ENCODE results near the gene ATF7.

GRCh38 chr12:53652366-53652765 lies 26.2 kb upstream of the ATF7 start:
- TF ChIP-seq, protein P1, sequence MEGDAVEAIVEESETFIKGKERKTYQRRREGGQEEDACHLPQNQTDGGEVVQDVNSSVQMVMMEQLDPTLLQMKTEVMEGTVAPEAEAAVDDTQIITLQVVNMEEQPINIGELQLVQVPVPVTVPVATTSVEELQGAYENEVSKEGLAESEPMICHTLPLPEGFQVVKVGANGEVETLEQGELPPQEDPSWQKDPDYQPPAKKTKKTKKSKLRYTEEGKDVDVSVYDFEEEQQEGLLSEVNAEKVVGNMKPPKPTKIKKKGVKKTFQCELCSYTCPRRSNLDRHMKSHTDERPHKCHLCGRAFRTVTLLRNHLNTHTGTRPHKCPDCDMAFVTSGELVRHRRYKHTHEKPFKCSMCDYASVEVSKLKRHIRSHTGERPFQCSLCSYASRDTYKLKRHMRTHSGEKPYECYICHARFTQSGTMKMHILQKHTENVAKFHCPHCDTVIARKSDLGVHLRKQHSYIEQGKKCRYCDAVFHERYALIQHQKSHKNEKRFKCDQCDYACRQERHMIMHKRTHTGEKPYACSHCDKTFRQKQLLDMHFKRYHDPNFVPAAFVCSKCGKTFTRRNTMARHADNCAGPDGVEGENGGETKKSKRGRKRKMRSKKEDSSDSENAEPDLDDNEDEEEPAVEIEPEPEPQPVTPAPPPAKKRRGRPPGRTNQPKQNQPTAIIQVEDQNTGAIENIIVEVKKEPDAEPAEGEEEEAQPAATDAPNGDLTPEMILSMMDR (IDR thresholded peaks at IDR 0.05) = no peak
- no peak for TF ChIP-seq EZH2 (IDR thresholded peaks at IDR 0.05; ENCODE audit: borderline replicate concordance, insufficient read depth, low read depth, low read length, poor library complexity, severe bottlenecking)

All from B cell (primary cell).